A673 (cell line): ENCODE results near the gene CCBE1.

Source experiments
- CTCF ChIP-seq: fragments of 300-800, 200-600 bp; sonication (generic); conservative IDR thresholded peaks from 2 replicates; pipeline ENCODE4 v1.5.1; 2017; ENCODE audit warnings: low read depth, mild to moderate bottlenecking, antibody characterized with exemption, low read length, moderate library complexity, mixed read lengths
- EZH2 ChIP-seq: fragments of 200-600 bp; sonication (generic); IDR thresholded peaks from 2 replicates; pipeline ENCODE4 v1.6.1; 2017; ENCODE audit warnings: borderline replicate concordance, low read depth, mild to moderate bottlenecking, mixed read lengths, antibody characterized with exemption, low read length; ENCODE audit not compliant: poor library complexity, severe bottlenecking

DNA sequence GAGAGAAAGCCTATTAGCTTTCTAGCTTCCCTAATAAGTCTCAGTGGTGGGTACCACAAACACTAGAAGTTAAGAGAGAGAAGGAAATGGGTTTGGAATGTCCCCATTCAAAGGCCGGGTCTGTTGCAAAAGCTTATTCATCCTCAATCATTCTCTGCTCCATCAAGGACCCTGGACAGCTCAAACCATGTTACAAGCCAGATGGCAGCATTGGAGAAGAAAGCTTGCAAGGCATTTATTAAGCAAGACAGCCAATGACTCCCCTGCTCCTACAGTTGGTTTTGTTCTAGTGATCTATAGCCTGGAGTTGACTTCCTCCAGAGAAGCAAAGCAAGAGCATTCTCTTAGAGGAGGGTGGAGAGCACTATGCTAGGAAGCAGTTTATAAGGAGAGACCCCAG lies 251.2 kb downstream of the CCBE1 start:
- TF ChIP-seq CTCF (no peak), EZH2 (no peak)
